Dermis blood vessel endothelial cell (primary cell): ENCODE results near the gene RNF146. TPM values are rescaled to one million over a fixed set of nuclear protein-coding genes. Genes with fewer than 3 reads are reported as not detected.
"Not testable (repeated sequence)": the region's sequence is repeated elsewhere in the genome, so short reads cannot be mapped to it uniquely, and the experiment has no call there.

ENCODE experiments used
- DNase-seq: peaks from one replicate; pipeline ENCODE4 v3.0.0; 2010
- total RNA-seq: library from RNA; depleted of rRNA; stranded (reverse); fragments of >200 nt; gene quantifications from 2 replicates; pipeline ENCODE4 v1.2.3, GENCODE V29; 2014

RNF146 gene, protein sequence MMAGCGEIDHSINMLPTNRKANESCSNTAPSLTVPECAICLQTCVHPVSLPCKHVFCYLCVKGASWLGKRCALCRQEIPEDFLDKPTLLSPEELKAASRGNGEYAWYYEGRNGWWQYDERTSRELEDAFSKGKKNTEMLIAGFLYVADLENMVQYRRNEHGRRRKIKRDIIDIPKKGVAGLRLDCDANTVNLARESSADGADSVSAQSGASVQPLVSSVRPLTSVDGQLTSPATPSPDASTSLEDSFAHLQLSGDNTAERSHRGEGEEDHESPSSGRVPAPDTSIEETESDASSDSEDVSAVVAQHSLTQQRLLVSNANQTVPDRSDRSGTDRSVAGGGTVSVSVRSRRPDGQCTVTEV
- 35.3 and 46.3 TPM in 2 replicates for total RNA-seq

DNA sequence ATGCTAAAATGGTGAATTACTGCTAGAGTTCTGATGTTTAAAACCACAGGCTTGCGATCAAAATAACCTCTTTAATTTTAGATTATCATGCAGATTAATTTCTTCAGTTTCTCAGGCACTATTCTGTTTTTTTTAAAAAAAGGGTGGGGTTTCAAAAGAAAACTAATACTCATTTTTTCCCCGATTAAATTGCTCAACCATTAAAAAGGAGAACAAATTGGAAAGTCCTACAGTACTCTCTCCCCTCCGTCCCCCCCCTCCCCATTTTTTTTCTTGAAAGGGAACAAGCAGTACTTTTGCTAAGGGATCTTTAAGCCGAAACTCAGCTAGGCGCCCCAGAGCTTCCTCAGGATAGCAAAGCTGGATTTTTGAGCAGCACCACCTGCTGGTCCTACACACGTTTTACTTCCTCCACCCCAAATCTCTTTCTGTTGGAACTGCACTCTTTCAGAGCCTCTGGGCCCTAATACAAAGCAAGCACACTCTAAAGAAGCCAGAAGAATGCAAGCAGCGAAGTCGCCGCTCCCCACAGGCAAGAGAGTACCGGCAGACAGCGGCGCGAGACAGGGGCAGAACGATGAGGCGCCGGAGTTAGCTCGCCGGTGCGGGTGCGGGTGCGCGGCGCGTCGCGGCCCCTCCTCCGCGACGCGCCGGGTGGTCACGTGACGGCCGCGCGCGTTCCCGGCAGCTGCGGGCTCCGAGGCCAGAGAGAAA is at the start of gene RNF146:
RNF146 (plus strand) TSS at position 687 of the 714 bp plus-strand sequence. CDS start 13,475 bp downstream, outside the sequence.
- DNase-seq, result peak; percentile 89

DNA sequence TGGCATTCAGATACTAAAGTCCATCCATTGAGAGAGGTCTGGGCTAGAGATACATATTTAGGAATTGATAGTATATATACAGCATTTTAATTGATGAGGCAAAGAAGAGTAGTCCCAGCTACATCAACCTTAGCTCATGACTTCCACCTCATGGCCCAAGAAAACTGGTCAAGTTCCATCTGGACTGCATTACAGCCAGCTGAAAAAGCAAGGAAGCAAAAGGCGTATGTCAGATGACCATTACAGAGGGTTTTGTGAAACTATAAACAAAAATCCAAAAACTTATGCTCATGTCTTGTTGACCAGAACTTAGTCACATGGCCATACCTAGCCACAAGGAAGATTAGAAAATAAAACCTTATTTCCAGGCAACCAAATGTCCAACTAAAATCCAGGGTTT is 46.8 kb upstream of the RNF146 start:
- no peak for DNase-seq

DNA sequence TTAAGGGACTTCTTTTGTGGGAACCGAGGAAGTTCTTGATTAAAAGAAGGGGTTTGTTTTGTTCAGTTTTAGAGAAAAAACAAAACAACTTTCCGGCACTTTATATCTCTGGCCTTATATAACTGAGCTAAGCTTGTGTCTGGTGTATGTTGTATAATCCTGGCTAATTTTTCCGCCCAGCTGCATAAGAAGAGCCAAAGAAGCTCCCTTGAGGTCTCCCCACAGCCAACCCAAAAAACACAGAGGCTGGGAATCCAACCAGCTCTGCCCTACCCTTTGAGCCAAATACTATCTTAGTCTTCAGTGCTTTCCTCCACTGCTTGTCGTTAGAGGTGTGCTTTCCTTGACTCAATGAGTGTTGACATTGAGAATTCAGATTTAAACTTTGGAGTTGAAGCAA is 45.5 kb upstream of the RNF146 start:
- DNase-seq, result no peak

DNA sequence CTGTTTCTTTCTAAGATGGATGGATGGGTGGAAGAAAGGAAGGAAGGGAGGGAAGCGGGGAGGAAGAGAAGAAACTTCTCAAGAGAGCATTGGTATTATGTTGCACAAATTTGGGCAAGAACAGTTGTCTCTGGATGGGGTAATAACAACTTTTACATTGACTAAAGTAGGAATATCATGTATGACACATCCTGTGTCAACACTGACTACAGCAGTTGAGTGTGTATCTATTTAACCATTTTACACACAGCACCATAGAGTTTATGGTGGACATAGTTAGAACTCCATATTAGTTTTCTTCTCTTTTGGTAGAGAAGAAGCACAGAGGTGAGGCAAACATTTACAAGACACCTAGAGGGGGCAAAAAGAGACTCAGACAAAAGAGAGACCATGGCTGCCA is 44.2 kb upstream of the RNF146 start:
- DNase-seq, result no peak

DNA sequence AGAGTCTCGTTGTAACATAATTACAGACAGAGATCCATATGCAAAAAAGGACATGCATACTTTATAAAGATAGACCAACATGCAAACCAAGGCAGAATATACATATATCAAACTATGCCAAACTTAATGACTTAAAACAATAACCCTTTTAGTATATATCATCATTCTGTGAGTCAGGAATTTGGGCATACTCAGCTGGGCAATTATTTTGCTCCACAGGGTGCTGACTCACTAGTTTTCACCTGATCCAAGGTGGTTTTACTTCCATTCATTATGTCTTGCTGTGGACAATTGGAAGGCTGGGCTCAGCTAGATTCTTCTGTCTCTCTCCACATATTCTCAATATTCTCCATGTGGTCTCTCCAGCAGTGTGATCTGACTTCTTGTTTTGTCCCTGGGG is 41.2 kb upstream of the RNF146 start:
- DNase-seq, result no peak

DNA sequence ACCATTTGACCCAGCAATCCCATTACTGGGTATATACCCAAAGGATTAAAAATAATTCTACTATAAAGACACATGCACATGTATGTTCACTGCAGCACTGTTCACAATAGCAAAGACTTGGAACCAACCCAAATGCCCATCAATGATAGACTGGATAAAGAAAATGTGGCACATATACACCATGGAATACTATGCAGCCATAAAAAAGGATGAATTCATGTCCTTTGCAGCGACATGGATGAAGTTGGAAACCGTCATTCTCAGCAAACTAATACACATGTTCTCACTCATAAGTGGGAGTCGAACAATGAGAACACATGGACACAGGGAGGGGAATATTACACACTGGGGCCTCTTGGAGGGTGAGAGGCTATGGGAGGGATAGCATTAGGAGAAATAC is 32.8 kb upstream of the RNF146 start:
- not testable (repeated sequence) for DNase-seq

DNA sequence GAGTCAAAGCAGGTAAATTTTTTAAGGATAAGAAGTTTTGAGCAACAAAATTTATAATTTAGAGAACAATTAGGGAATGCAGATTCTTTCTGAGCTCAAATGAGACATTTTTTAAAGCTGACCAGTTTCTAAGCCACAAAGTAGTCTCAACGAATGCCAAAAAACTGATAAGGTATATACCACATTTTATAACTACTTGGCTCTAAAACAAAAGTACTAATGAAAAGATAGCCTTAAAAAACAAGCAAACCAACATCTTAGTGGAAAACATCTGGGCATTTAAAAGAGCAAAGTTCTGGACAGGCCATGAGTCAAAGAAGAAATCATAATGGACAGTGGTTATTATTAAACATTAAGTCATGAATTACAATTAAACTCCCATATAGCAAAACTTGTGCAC is 23.2 kb upstream of the RNF146 start:
- no peak for DNase-seq

DNA sequence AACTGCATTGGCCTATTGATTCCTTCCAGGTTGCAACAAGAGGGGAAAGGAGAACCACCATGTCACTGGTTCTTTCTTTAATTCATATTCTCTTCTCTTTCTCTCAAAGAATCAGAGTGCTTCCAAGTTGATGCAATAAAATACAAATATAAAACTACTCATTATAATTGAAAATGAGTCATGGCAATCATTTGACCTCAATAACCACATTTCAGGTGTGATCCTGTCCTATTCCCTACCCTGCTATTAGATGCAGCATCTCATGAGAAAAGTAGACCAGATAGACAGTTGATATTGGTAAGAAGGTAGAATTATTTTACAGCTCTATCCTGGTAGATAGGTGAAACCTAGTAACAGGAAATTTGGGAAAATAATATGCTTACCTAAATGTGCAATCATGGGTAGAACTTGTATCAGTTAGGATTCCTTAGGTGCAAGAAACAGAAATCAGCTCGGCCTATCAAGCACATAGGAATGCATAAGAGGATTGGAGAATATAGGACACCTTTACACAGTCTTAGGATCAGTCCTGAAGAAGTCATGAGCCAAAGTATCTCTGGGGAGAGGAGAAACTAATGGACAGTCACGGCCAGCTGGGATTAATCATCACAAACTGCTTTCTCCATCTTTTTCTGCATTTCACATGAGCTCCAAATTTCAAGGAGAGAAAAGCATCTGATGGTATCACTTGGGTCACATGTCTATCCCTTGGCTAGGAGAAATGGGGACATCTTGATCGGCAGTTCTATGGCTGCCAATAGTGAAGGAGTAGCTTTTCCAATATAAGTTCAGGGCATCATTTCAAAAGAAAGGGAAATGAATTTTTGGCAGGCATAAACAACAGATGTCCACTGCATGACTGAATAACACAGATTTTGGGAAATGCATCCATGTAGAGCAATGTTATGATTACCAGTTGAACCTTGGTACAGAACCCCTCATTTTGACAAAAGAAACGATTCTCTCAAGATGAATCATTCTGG is 19.3 kb upstream of the RNF146 start:
- no peak for DNase-seq

DNA sequence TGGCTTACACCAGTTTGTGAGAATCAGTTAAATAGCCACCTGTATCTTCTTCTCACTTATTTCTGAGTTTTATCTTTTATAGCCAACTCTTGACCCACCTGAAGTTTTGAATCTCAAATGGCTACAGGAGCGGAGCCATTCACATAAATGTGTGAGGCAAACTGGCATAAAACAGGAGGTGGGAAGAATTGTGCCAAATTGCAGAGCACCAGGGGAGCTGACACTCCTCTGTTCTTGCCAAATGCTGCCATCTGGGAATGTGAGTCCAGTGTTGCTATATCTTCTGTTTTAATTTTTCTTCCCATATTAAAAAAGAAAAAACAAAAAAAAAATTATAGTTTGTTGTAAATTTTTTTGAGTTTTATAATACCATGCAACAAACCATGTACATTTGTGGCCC is 17.0 kb upstream of the RNF146 start:
- no peak for DNase-seq

DNA sequence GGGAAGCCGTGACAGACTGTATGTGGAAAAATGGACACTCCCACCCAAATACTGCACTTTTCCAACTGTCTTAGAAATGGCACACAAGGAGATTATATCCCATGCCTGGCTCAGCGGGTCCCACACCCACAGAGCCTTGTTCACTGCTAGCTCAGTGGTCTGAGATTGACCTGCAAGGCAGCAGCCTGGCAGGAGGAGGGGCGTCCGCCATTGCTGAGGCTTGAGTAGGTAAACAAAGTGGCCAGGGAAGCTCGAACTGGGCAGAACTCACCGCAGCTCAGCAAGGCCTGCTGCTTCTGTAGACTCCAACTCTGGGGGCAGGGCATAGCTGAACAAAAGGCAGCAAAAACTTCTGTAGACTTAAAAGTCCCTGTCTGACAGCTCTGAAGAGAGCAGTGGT is 11.4 kb upstream of the RNF146 start:
- DNase-seq, result no peak

DNA sequence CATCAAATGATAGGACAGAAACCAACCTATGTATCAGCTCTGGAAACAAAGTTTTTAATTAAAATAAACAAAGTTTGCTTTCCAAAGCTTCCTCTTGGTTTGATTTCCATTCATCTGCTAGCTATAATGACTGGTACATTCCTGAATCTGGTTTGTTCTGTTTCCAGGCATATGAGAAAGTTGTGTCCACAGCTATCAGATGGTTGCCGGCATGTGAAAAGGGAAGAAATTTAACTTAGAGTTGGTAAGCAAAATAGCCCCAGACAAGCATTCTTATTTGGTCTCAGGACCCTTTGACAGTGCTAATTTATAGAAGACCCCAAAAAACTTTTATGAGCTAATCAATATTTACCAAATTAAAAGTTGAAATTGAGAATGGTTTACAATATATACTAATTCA is 3.8 kb upstream of the RNF146 start:
- no peak for DNase-seq

DNA sequence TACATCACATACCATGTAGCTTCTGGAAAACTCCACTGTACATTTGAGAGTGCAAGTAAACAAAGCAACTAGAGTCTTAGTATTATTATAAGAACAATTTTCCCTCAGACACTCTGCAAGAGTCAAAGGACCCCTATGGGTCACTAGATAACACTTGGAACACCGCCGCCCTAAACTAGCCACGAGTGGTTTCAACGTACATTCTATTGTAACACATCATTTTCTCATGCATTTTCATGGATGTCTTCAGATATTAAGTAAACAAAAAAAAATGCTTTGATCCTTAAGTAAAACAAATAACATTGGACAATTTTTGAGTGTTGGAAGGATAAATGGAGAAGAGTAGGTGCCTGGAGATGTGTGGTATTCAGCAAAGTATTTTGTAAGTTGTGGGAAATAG is 3.2 kb upstream of the RNF146 start:
- DNase-seq, result no peak

DNA sequence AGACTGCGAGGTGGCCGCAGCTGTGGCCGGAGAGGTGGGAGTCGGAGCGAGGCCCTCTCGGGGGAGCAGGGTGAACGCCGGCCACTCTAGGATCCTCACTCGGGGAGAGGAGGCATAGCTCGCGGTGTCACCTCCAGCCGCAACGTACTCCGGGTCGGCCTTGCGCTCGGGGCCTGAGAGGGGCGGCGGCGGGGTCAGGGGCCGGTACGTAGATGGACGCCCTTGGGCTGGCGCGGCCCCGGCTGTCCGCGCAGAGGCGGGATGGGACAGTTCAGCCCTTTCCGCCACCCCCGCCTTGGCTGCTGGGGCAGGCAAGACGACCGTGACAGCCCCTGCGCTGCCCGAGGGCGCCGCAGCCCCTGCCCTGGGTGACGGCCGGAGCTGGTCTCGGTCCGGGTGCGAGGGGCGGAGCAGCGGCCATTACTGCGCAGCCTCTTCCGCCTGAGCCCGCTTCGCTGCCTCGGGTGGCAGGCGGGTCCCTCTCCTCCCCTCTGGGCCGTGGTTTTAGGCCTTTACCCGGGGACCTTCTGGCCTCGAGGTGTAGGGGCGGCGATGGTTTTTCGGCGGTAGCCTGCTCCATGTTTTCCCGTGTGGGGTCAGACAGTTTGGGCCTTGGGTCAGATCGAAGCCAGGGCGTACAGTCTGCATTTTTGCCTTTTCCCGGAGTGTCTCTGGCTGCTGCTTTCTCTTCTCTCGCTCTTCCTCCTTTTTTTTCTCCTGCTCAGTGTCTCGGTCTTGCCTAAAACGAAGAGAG is 405 bp downstream of the RNF146 start:
- peak; percentile 65 for DNase-seq

DNA sequence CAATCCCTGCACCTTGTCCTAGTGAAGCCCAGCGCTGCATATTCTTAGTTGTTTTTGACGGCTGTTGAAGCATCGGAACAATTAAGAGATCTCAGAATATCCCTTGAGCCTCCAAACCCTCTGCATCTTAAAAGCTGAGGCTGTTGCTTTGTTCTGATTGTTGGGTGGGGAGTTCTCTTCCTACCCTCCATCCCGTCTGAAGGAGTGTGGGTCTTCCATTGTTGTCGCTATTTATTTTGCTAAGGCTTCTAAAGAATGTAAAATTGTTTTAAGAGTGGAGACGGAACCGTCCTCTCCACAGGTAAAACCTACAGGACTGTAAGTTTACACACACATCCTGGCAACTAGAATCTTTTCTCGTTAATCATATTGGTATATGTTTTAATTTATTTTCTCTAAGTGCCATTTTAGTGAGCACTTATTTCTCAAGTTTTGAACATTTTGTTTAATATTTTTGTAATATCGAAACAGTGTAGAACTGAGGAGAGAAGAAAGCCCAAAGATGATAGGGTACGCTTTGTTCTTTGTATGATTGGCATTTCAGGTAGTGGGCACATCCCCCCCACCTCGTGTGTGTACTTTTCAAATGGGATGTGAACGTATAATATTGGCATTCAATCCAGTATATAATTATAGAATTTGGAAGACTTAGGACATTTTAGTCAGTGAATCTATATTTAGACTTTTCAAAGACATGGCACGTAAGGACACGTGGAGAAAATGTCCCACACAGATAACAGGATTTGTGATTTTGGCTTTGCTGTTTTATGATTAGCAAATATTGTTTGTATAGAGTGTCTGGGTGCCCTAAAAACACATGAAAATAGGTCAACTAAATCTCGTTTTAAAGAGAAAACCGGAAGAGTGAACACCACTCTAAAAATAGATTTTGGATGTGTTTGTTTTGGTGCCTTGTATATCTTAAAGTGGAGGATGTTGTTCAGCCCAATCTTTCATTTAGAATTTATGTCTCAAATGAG is 1.3 kb downstream of the RNF146 start:
- peak; percentile 21 for DNase-seq

DNA sequence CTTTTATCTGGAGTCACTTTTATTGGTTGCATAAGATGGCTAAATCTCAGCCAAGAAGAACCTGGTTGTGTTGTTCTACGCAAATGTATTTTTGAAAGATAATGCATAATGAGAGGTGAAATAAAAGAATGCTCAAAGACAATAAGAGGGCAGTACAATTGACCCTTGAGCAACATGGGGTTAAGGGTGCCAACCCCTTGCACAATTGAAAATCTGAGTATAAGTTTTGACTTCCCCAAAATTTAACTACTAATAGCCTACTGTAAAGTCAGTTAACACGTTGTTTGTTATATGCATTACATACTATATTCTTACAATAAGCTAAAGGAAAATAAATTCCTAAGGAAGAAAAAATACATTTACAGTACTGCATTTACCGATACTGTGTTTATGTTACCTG is 5.9 kb downstream of the RNF146 start:
- DNase-seq, result no peak

DNA sequence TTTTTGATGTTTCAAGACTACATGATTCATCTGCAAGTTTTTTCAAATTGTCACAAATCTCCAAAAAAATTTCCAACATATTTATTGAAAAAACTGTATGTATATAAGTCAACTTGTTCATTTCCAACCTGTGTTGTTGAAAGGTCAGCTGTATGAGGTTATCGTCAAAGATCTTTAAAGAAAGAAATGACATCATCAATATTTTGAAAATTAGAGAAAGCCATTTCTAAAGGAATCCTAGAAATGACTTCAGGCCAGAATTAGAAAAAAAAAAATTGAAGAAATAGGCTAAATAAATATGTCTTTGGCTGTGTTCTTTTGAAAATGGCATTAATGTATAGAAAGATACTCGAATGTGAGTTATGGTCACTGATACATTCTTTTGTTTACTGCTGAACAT is 6.8 kb downstream of the RNF146 start:
- no peak for DNase-seq

DNA sequence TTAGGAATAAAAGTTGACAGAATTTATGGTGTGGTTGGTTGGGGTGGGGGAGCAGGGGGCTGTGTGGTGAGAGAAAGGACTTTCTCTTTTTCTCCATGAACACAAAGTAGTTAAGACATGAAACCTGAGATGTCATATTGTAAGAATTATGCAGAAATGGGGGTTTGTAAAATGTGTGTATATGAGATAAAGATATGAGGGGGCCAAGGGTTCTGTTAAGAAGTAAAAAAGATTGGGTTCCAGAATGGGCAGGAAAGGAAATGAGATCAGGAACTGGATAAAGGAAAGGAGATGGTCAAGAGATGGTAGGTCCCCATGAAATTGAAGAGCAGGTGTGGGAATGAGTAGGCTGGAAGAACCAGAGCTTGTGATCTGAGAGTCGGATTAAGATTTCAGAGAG is 9.7 kb downstream of the RNF146 start:
- no peak for DNase-seq

DNA sequence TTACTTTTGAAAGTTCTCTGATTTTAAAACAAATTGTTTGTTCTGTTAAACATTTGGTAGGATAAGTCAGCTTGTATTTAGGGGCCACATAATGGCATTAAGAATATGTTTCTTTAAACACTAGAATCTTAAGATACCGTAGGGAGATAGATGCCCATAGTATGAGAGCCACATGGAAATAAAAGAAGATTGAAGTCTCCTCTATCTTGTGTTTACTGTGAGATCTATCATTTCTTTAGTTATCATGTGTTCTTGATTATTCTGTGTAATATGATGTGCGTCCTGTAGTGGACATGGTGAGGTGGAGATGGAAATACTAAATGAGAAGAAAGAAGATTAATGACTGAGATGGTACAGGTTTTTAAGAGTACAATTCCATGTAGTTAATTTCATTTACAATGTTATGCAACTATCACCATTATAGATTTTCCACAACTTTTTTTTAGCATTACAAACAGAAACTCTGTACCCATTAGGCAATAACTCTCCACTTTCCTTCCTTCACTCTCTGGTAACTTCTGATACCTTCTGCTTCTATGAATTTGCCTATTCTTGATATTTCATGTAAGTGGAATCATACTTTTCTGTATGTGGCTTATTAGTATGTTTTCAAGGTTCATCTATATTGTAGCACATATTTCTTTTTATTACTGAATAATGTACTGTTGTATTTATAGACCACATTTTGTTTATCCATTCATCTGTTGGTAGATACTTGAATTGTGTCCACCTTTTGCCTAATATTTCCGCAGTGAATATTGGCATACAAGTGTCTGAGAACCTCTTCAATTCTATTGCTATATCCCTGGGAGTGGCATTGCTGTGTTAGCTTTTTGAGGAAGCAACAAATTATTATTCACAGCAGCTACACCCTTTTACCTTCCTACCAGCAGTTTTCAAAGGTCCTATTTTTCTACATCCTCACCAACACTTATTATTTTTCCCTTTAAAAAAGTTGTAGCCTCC is 11.5 kb downstream of the RNF146 start:
- no peak for DNase-seq

DNA sequence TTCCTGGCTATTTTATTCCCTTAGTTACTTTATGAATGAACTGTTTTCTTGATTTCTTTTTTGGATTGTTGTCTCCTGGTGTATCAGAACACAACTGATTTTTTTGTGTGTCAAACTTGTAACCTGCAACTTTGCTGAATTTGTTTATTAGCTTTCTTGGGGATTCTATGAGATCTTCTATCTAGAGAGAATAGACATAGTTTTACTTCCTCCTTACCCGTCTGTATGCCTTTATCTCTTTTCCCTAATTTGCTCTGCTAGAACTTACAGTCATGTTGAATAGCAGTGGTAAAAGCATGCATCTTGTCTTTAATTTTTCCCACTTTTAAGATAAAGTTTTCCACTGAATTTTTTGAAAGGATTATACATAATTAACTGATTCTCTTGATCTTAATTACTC is 13.2 kb downstream of the RNF146 start:
- no peak for DNase-seq

DNA sequence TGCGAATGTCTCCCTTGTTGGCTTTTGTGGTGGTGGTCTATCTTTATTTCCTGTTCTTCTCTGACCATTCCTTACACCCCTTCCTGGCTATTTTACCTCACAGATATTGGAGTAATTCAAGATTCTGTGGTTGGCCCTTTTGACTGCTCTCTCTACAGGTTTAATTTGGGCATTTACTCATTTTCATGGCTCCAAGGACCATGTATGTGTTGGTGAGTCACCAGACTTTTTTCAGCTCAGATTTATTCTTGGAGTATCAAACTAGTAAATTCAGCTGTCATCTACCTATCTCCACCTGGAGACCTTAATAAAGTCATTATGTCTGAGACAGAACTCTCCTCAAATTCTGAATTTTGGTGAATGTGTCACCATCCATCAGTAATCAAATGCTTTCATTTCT is 15.5 kb downstream of the RNF146 start:
- DNase-seq, result no peak
